Measurements from ENCODE around the gene PTPRM. TPM values are rescaled to one million over a fixed set of nuclear protein-coding genes. Genes with fewer than 3 reads are reported as not detected.
A peak's percentile ranks its signal among the peaks of the same experiment; 100 is the strongest.

Gene PTPRM
- polyA plus RNA-seq, 1 donor from 2014 or later = 126 TPM

DNA sequence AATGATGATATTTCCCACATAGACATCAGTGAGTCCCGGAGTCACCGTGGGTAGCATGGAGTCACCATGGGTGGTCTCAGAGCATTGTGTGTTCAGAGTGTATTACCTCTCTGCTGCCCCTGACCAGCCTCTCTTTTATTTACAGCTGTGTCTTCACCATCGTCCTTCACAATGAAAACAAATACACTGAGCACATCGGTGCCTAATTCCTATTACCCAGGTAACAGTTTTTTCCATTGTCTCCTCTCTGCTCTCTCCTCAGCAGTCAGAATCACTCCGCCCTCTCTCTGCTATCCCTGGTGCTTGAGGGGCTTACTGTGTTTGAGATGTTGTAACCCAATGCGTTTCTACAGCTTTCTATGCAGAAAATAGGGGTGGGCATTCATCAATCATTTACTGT, 680.6 kb downstream of the PTPRM start:
- peak overlapping the region; percentile 78 for H3K27ac ChIP-seq (ENCODE audit: low read length)
- no peaks in the 10 kb centered on the region for H3K9me3 ChIP-seq (ENCODE audit: low read length)

GRCh38 chr18:8248576-8248975, 681.5 kb downstream of the PTPRM start:
- Histone ChIP-seq H3K79me2 (replicated peaks; ENCODE audit: insufficient read depth, low read length) (no peaks in the 10 kb centered on the region), H3K9me3 (ENCODE audit: low read length) (no peaks in the 10 kb centered on the region), H3K36me3 (ENCODE audit: insufficient read depth, low read length) (no peaks in the 10 kb centered on the region), H2AFZ (ENCODE audit: low read depth, low read length) (no peak overlapping the region), H4K20me1 (ENCODE audit: insufficient read depth) (no peaks in the 10 kb centered on the region), H3K4me2 (ENCODE audit: low read length) (peak overlapping the region; percentile 17), H3F3A (ENCODE audit: insufficient read depth, low read length, poor library complexity, severe bottlenecking) (no peaks in the 10 kb centered on the region), H3K4me3 (ENCODE audit: low read length) (peak overlapping the region; percentile 22), H3K27me3 (ENCODE audit: insufficient read depth, low read depth, low read length) (no peaks in the 10 kb centered on the region), H3K9ac (ENCODE audit: low read length) (peak overlapping the region; percentile 7), H3K9me2 (ENCODE audit: insufficient read depth, low read length) (no peaks in the 10 kb centered on the region), H3K27ac (ENCODE audit: low read length) (peak overlapping the region; percentile 78)
- TF ChIP-seq EP300 (conservative IDR thresholded peaks at IDR 0.05; ENCODE audit: poor library complexity, severe bottlenecking) (peak; percentile 98), POLR2AphosphoS5 (IDR thresholded peaks at IDR 0.05) (peak; percentile 74), SMC3 (conservative IDR thresholded peaks at IDR 0.05; ENCODE audit: poor library complexity) (peak; percentile 15), EZH2 (IDR thresholded peaks at IDR 0.05; ENCODE audit: borderline replicate concordance, insufficient read depth, low read length, poor library complexity, severe bottlenecking) (no peak), RAD21 (conservative IDR thresholded peaks at IDR 0.05) (no peak), TAF1 (IDR thresholded peaks at IDR 0.05; ENCODE audit: low read depth) (no peak), REST (IDR thresholded peaks at IDR 0.05; ENCODE audit: borderline replicate concordance) (peak; percentile 94)
- TF ChIP-seq, protein P1, sequence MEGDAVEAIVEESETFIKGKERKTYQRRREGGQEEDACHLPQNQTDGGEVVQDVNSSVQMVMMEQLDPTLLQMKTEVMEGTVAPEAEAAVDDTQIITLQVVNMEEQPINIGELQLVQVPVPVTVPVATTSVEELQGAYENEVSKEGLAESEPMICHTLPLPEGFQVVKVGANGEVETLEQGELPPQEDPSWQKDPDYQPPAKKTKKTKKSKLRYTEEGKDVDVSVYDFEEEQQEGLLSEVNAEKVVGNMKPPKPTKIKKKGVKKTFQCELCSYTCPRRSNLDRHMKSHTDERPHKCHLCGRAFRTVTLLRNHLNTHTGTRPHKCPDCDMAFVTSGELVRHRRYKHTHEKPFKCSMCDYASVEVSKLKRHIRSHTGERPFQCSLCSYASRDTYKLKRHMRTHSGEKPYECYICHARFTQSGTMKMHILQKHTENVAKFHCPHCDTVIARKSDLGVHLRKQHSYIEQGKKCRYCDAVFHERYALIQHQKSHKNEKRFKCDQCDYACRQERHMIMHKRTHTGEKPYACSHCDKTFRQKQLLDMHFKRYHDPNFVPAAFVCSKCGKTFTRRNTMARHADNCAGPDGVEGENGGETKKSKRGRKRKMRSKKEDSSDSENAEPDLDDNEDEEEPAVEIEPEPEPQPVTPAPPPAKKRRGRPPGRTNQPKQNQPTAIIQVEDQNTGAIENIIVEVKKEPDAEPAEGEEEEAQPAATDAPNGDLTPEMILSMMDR (IDR thresholded peaks at IDR 0.05; ENCODE audit: poor library complexity, severe bottlenecking) = no peak

More for the DNA sequence above, 680.6 kb downstream of the PTPRM start:
- no peaks in the 10 kb centered on the region for H3F3A ChIP-seq (ENCODE audit: insufficient read depth, low read length, poor library complexity, severe bottlenecking)
- H3K79me2 ChIP-seq (replicated peaks; ENCODE audit: insufficient read depth, low read length) = no peaks in the 10 kb centered on the region
- H3K27me3 ChIP-seq (ENCODE audit: insufficient read depth, low read depth, low read length) = no peaks in the 10 kb centered on the region
- no peak for TF ChIP-seq RAD21 (conservative IDR thresholded peaks at IDR 0.05)
- no peak for TF ChIP-seq MXI1 (conservative IDR thresholded peaks at IDR 0.05; ENCODE audit: poor library complexity, severe bottlenecking)
- no peak for TF ChIP-seq SMC3 (conservative IDR thresholded peaks at IDR 0.05; ENCODE audit: poor library complexity)
- no peak for TF ChIP-seq POLR2AphosphoS5 (IDR thresholded peaks at IDR 0.05)
- no peak for TF ChIP-seq EZH2 (IDR thresholded peaks at IDR 0.05; ENCODE audit: borderline replicate concordance, insufficient read depth, low read length, poor library complexity, severe bottlenecking)
- TF ChIP-seq, protein P1 (IDR thresholded peaks at IDR 0.05; ENCODE audit: poor library complexity, severe bottlenecking) = no peak
- no peak for TF ChIP-seq REST (IDR thresholded peaks at IDR 0.05; ENCODE audit: borderline replicate concordance)
- no peak for TF ChIP-seq EP300 (conservative IDR thresholded peaks at IDR 0.05; ENCODE audit: poor library complexity, severe bottlenecking)
- no peak for TF ChIP-seq TAF1 (IDR thresholded peaks at IDR 0.05; ENCODE audit: low read depth)
- no peak overlapping the region for H3K9ac ChIP-seq (ENCODE audit: low read length)
- H3K36me3 ChIP-seq (ENCODE audit: insufficient read depth, low read length) = no peaks in the 10 kb centered on the region
- H3K4me3 ChIP-seq (ENCODE audit: low read length) = peak overlapping the region; percentile 22
- peak overlapping the region; percentile 17 for H3K4me2 ChIP-seq (ENCODE audit: low read length)
- no peaks in the 10 kb centered on the region for H3K9me2 ChIP-seq (ENCODE audit: insufficient read depth, low read length)
- H4K20me1 ChIP-seq (ENCODE audit: insufficient read depth) = no peaks in the 10 kb centered on the region
- no peak overlapping the region for H2AFZ ChIP-seq (ENCODE audit: low read depth, low read length)
